A673 (cell line): ENCODE data around the gene HOXD3.

Source experiments
- CTCF ChIP-seq: fragments of 300-800, 200-600 bp; sonication (generic); conservative IDR thresholded peaks from 2 replicates; pipeline ENCODE4 v1.5.1; 2017; ENCODE audit warnings: low read depth, mild to moderate bottlenecking, antibody characterized with exemption, low read length, moderate library complexity, mixed read lengths
- EZH2 ChIP-seq: fragments of 200-600 bp; sonication (generic); IDR thresholded peaks from 2 replicates; pipeline ENCODE4 v1.6.1; 2017; ENCODE audit warnings: borderline replicate concordance, low read depth, mild to moderate bottlenecking, mixed read lengths, antibody characterized with exemption, low read length; ENCODE audit not compliant: poor library complexity, severe bottlenecking

DNA sequence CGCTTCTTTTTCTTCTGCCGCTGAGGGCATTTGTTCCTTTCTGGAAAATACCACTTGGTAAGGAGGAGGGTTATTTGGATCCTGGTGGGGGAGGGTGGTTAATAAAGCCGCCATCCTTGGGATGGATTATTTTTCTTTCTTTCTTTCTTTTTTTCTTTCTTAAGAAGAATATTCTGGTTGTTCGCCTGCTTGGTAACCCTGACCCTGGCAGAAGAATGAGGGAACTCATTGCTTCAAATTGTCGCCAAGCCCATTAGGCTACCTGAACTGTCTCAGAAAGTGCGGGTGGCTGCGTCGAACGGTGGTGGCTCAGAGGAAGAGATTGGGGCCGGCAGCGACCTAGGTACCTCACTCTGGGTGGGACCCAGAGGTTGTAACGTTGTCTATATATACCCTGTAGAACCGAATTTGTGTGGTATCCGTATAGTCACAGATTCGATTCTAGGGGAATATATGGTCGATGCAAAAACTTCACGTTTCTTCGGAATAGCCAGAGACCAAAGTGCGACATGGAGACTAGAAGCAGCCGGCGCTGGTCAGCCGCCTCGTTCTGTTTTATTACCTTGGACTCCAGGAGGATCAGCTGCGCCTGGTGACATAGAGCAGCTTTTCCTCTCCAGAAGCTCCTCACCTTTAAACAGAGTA is 7.0 kb upstream of the HOXD3 start:
- TF ChIP-seq EZH2 (no peak), CTCF (no peak)
